ENCODE results near the gene DNM1.

DNM1 gene

GRCh38 chr9:128167209-128167608 lies 36.0 kb upstream of the DNM1 start:
- no peak overlapping the region for H3K4me3 ChIP-seq (ENCODE audit: insufficient read length, low read depth)
- no peaks in the 10 kb centered on the region for H3K9me3 ChIP-seq (ENCODE audit: insufficient read depth, low read length)
- no peaks in the 10 kb centered on the region for H3K27me3 ChIP-seq (ENCODE audit: insufficient read depth, insufficient read length)
- no peak for TF ChIP-seq YY1 (IDR thresholded peaks at IDR 0.05; ENCODE audit: insufficient read depth, insufficient read length)
- TF ChIP-seq ZNF274 (IDR thresholded peaks at IDR 0.05; ENCODE audit: low read depth, low read length): no peak
- H3K36me3 ChIP-seq (ENCODE audit: insufficient read depth, insufficient read length, low read length): peaks cover 72% of the 10 kb centered on the region
- peak overlapping the region; percentile 21 for H3K9ac ChIP-seq (ENCODE audit: insufficient read length, low read depth)
- DNase-seq (ENCODE audit: low read depth, low spot score): no peak
- H3K4me1 ChIP-seq (ENCODE audit: insufficient read depth, insufficient read length): no peaks in the 10 kb centered on the region

- no peak for TF ChIP-seq SUZ12 (IDR thresholded peaks at IDR 0.05; ENCODE audit: extremely low read depth, insufficient read depth, insufficient read length)
- H3K36me3 ChIP-seq (ENCODE audit: insufficient read depth, insufficient read length, low read length): peaks cover 61% of the 10 kb centered on the region
- no peak overlapping the region for H3K4me3 ChIP-seq (ENCODE audit: insufficient read length, low read depth)
- H3K27me3 ChIP-seq (ENCODE audit: insufficient read depth, insufficient read length): no peaks in the 10 kb centered on the region
- H3K9ac ChIP-seq (ENCODE audit: insufficient read length, low read depth): no peak overlapping the region
- no peaks in the 10 kb centered on the region for H3K4me1 ChIP-seq (ENCODE audit: insufficient read depth, insufficient read length)
- no peak for DNase-seq (ENCODE audit: low read depth, low spot score)
- H3K9me3 ChIP-seq (ENCODE audit: insufficient read depth, low read length): no peaks in the 10 kb centered on the region
Measured at GRCh38 chr9:128168731-128169308, 34.4 kb upstream of the DNM1 start.

GRCh38 chr9:128169492-128169891 lies 33.7 kb upstream of the DNM1 start:
- Histone ChIP-seq H3K9ac (ENCODE audit: insufficient read length, low read depth) (no peak overlapping the region), H3K4me3 (ENCODE audit: insufficient read length, low read depth) (no peak overlapping the region), H3K27me3 (ENCODE audit: insufficient read depth, insufficient read length) (no peaks in the 10 kb centered on the region), H3K36me3 (ENCODE audit: insufficient read depth, insufficient read length, low read length) (peaks cover 60% of the 10 kb centered on the region), H3K4me1 (ENCODE audit: insufficient read depth, insufficient read length) (peaks cover 3% of the 10 kb centered on the region), H3K9me3 (ENCODE audit: insufficient read depth, low read length) (no peaks in the 10 kb centered on the region)
- DNase-seq (ENCODE audit: low read depth, low spot score): no peak
- TF ChIP-seq ZNF274 (IDR thresholded peaks at IDR 0.05; ENCODE audit: low read depth, low read length): no peak
- no peak for TF ChIP-seq SUZ12 (IDR thresholded peaks at IDR 0.05; ENCODE audit: extremely low read depth, insufficient read depth, insufficient read length)
- no peak for TF ChIP-seq YY1 (IDR thresholded peaks at IDR 0.05; ENCODE audit: insufficient read depth, insufficient read length)

- Histone ChIP-seq H3K4me3 (ENCODE audit: insufficient read length, low read depth) (no peak overlapping the region), H3K4me1 (ENCODE audit: insufficient read depth, insufficient read length) (peaks cover 3% of the 10 kb centered on the region), H3K27me3 (ENCODE audit: insufficient read depth, insufficient read length) (no peaks in the 10 kb centered on the region), H3K36me3 (ENCODE audit: insufficient read depth, insufficient read length, low read length) (peaks cover 60% of the 10 kb centered on the region), H3K9me3 (ENCODE audit: insufficient read depth, low read length) (no peaks in the 10 kb centered on the region), H3K9ac (ENCODE audit: insufficient read length, low read depth) (no peak overlapping the region)
- DNase-seq (ENCODE audit: low read depth, low spot score): no peak
- no peak for TF ChIP-seq SUZ12 (IDR thresholded peaks at IDR 0.05; ENCODE audit: extremely low read depth, insufficient read depth, insufficient read length)
- TF ChIP-seq YY1 (IDR thresholded peaks at IDR 0.05; ENCODE audit: insufficient read depth, insufficient read length): no peak
- no peak for TF ChIP-seq ZNF274 (IDR thresholded peaks at IDR 0.05; ENCODE audit: low read depth, low read length)
Measured at GRCh38 chr9:128169925-128170324, 33.3 kb upstream of the DNM1 start.

GRCh38 chr9:128174062-128174461 lies 29.1 kb upstream of the DNM1 start:
- H3K4me1 ChIP-seq (ENCODE audit: insufficient read depth, insufficient read length): peaks cover 16% of the 10 kb centered on the region
- peak overlapping the region; percentile 58 for H3K9ac ChIP-seq (ENCODE audit: insufficient read length, low read depth)
- H3K9me3 ChIP-seq (ENCODE audit: insufficient read depth, low read length): peaks cover 3% of the 10 kb centered on the region; the same call in 1 of the 2 replicates
- H3K4me3 ChIP-seq (ENCODE audit: insufficient read length, low read depth): no peak overlapping the region
- H3K36me3 ChIP-seq (ENCODE audit: insufficient read depth, insufficient read length, low read length): peaks cover 68% of the 10 kb centered on the region
- TF ChIP-seq YY1 (IDR thresholded peaks at IDR 0.05; ENCODE audit: insufficient read depth, insufficient read length) (no peak), ZNF274 (IDR thresholded peaks at IDR 0.05; ENCODE audit: low read depth, low read length) (no peak), SUZ12 (IDR thresholded peaks at IDR 0.05; ENCODE audit: extremely low read depth, insufficient read depth, insufficient read length) (no peak)
- H3K27me3 ChIP-seq (ENCODE audit: insufficient read depth, insufficient read length): no peaks in the 10 kb centered on the region
- no peak for DNase-seq (ENCODE audit: low read depth, low spot score)

GRCh38 chr9:128175102-128175563 lies 28.0 kb upstream of the DNM1 start:
- Histone ChIP-seq H3K36me3 (ENCODE audit: insufficient read depth, insufficient read length, low read length) (peaks cover 66% of the 10 kb centered on the region), H3K9ac (ENCODE audit: insufficient read length, low read depth) (no peak overlapping the region)
- no peak for DNase-seq (ENCODE audit: low read depth, low spot score)

GRCh38 chr9:128175726-128176125 lies 27.5 kb upstream of the DNM1 start:
- no peak overlapping the region for H3K4me3 ChIP-seq (ENCODE audit: insufficient read length, low read depth)
- peak overlapping the region; percentile 62 for H3K9ac ChIP-seq (ENCODE audit: insufficient read length, low read depth)
- H3K9me3 ChIP-seq (ENCODE audit: insufficient read depth, low read length): peaks cover 7% of the 10 kb centered on the region; the same call in 1 of the 2 replicates
- peaks cover 16% of the 10 kb centered on the region for H3K4me1 ChIP-seq (ENCODE audit: insufficient read depth, insufficient read length)
- peaks cover 70% of the 10 kb centered on the region for H3K36me3 ChIP-seq (ENCODE audit: insufficient read depth, insufficient read length, low read length)
- DNase-seq (ENCODE audit: low read depth, low spot score): no peak
- no peak for TF ChIP-seq ZNF274 (IDR thresholded peaks at IDR 0.05; ENCODE audit: low read depth, low read length)
- no peak for TF ChIP-seq SUZ12 (IDR thresholded peaks at IDR 0.05; ENCODE audit: extremely low read depth, insufficient read depth, insufficient read length)
- TF ChIP-seq YY1 (IDR thresholded peaks at IDR 0.05; ENCODE audit: insufficient read depth, insufficient read length): no peak
- no peaks in the 10 kb centered on the region for H3K27me3 ChIP-seq (ENCODE audit: insufficient read depth, insufficient read length)

More at GRCh38 chr9:128175102-128175563, 28.0 kb upstream of the DNM1 start:
- Histone ChIP-seq H3K9me3 (ENCODE audit: insufficient read depth, low read length) (peaks cover 7% of the 10 kb centered on the region; the same call in 1 of the 2 replicates), H3K4me1 (ENCODE audit: insufficient read depth, insufficient read length) (peaks cover 16% of the 10 kb centered on the region), H3K4me3 (ENCODE audit: insufficient read length, low read depth) (no peak overlapping the region), H3K27me3 (ENCODE audit: insufficient read depth, insufficient read length) (no peaks in the 10 kb centered on the region)
- TF ChIP-seq SUZ12 (IDR thresholded peaks at IDR 0.05; ENCODE audit: extremely low read depth, insufficient read depth, insufficient read length) (no peak), YY1 (IDR thresholded peaks at IDR 0.05; ENCODE audit: insufficient read depth, insufficient read length) (no peak), ZNF274 (IDR thresholded peaks at IDR 0.05; ENCODE audit: low read depth, low read length) (no peak)
